ENCODE data around the gene EIF4G3. TPM values are rescaled to one million over a fixed set of nuclear protein-coding genes. Genes with fewer than 3 reads are reported as not detected.
A peak's percentile ranks its signal among the peaks of the same experiment; 100 is the strongest.
"Not testable (repeated sequence)": the region's sequence is repeated elsewhere in the genome, so short reads cannot be mapped to it uniquely, and the experiment has no call there.

Gene EIF4G3
- total RNA-seq, 4 donors from 2014 or later, result 42.1 to 63.2 (median 43.5) TPM

GRCh38 chr1:21143138-21143537 is 33.6 kb downstream of the EIF4G3 start:
- no peaks in the 10 kb centered on the region for H3K27me3 ChIP-seq
- intact Hi-C loops (cut with DNase I; ENCODE audit: low total_unique reads) (no loop called here), in situ Hi-C loops (cut with MboI; ENCODE audit: low sequenced_read_pairs in 4 of 4) (no loop called here)
- DNase-seq (no peak), ATAC-seq (no peak)
- H3K4me1 ChIP-seq, result peaks cover 10 to 13% of the 10 kb centered on the region in 2 donors
- H3K9me3 ChIP-seq, result no peaks in the 10 kb centered on the region
- no peak overlapping the region for H3K4me3 ChIP-seq
- TF ChIP-seq CTCF (IDR thresholded peaks at IDR 0.05 in 4 of 5, conservative IDR thresholded peaks at IDR 0.05 in 1 of 5), result no peak
- no peak for TF ChIP-seq POLR2A (IDR thresholded peaks at IDR 0.05)
- H3K36me3 ChIP-seq, result peaks cover 0 to 3% of the 10 kb centered on the region in 2 donors
- H3K27ac ChIP-seq, result no peak overlapping the region

- DNase-seq (no peak), ATAC-seq (no peak)
- Histone ChIP-seq H3K4me1 (peaks cover 10 to 13% of the 10 kb centered on the region in 2 donors), H3K36me3 (no peaks in the 10 kb centered on the region), H3K27me3 (no peaks in the 10 kb centered on the region), H3K27ac (no peak overlapping the region), H3K9me3 (no peaks in the 10 kb centered on the region), H3K4me3 (no peak overlapping the region)
- in situ Hi-C loops (cut with MboI; ENCODE audit: low sequenced_read_pairs in 4 of 4) (no loop called here), intact Hi-C loops (cut with DNase I; ENCODE audit: low total_unique reads) (no loop called here)
- TF ChIP-seq POLR2A (IDR thresholded peaks at IDR 0.05) (no peak), CTCF (IDR thresholded peaks at IDR 0.05 in 4 of 5, conservative IDR thresholded peaks at IDR 0.05 in 1 of 5) (no peak)
These were observed 35.7 kb downstream of the EIF4G3 start for GRCh38 chr1:21141030-21141429.

- Histone ChIP-seq H3K4me1 (peaks cover 10 to 13% of the 10 kb centered on the region in 2 donors), H3K9me3 (no peaks in the 10 kb centered on the region), H3K4me3 (no peak overlapping the region), H3K27ac (no peak overlapping the region), H3K27me3 (no peaks in the 10 kb centered on the region), H3K36me3 (peaks cover 0 to 6% of the 10 kb centered on the region in 2 donors)
- intact Hi-C loops (cut with DNase I; ENCODE audit: low total_unique reads), result no loop called here
- in situ Hi-C loops (cut with MboI; ENCODE audit: low sequenced_read_pairs in 4 of 4), result no loop called here
- peak; percentile 61 to 66 for ATAC-seq
- TF ChIP-seq CTCF (IDR thresholded peaks at IDR 0.05 in 4 of 5, conservative IDR thresholded peaks at IDR 0.05 in 1 of 5), result no peak
- TF ChIP-seq POLR2A (IDR thresholded peaks at IDR 0.05), result no peak
- peak; percentile 27 to 35 for DNase-seq
These were observed 37.1 kb downstream of the EIF4G3 start for GRCh38 chr1:21139601-21140000.

GRCh38 chr1:21136344-21136743 is 40.4 kb downstream of the EIF4G3 start:
- H3K4me3 ChIP-seq; DNase-seq; H3K27me3 ChIP-seq; H3K27ac ChIP-seq; intact Hi-C loops (cut with DNase I; ENCODE audit: low total_unique reads); ATAC-seq; H3K9me3 ChIP-seq; in situ Hi-C loops (cut with MboI; ENCODE audit: low sequenced_read_pairs in 4 of 4); H3K36me3 ChIP-seq: not testable (repeated sequence)
- H3K4me1 ChIP-seq, result peaks cover 10 to 22% of the 10 kb centered on the region in 2 donors

GRCh38 chr1:21131200-21131599 is 45.5 kb downstream of the EIF4G3 start:
- TF ChIP-seq CTCF (IDR thresholded peaks at IDR 0.05 in 4 of 5, conservative IDR thresholded peaks at IDR 0.05 in 1 of 5) (no peak), POLR2A (IDR thresholded peaks at IDR 0.05) (no peak)
- DNase-seq (no peak), ATAC-seq (no peak)
- Histone ChIP-seq H3K27ac (no peak overlapping the region), H3K4me3 (no peak overlapping the region), H3K36me3 (peaks cover 0 to 6% of the 10 kb centered on the region in 2 donors), H3K9me3 (no peaks in the 10 kb centered on the region), H3K27me3 (no peaks in the 10 kb centered on the region), H3K4me1 (peaks cover 0 to 10% of the 10 kb centered on the region in 2 donors)
- intact Hi-C loops (cut with DNase I; ENCODE audit: low total_unique reads) (no loop called here), in situ Hi-C loops (cut with MboI; ENCODE audit: low sequenced_read_pairs in 4 of 4) (no loop called here)

All from gastrocnemius medialis (tissue), 4 donors.